ENCODE results near the gene PAXIP1.
"Not testable (repeated sequence)": the region's sequence is repeated elsewhere in the genome, so short reads cannot be mapped to it uniquely, and the experiment has no call there.

The PAXIP1 gene

GRCh38 chr7:155003092-155003375 lies at the start of gene PAXIP1:
Gene PAXIP1 (minus strand): TSS chr7:155003124. CDS start chr7:155002929, 195 bp downstream.
- peak; percentile 47 for DNase-seq (ENCODE audit: low read depth, low spot score)

DNA sequence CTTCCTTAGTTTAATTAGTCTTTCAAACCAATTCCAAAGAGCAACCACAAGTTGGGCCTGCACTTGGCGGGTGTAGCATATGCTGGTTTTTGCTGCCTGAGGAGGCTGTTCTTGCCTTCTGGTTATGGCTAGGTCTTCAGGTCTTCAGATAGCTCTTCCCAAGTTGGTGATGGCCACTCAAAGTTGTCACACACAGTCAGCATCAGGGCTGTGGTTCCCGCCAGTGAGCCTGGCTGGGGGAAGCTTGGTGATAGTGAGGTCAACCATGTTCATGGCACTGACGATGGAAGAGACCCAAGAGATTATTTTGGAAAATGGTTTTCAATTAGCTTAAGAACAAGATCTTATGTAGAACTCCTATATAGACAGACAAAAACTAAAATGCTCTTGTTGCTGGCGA lies 48.4 kb upstream of the PAXIP1 start:
- DNase-seq (ENCODE audit: low read depth, low spot score) = no peak

DNA sequence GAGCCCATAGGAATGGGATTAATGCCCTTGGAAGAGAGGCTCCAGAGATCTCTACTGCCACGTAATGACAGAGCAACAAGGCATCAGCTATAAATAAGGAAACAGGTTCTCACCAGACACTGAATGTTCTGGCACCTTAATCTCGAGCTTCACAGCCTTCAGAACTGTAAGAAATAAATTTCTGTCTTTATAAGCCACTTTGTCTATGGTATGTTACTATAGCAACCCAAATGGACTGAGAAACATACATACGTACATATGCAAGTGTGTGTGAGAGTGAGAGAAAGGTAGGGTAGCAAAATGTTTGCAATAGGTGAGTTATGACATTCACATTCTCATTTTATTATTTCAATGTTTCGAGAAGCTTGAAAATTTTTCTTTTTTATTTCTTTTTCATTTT lies 45.1 kb upstream of the PAXIP1 start:
- no peak for DNase-seq (ENCODE audit: low read depth, low spot score)

DNA sequence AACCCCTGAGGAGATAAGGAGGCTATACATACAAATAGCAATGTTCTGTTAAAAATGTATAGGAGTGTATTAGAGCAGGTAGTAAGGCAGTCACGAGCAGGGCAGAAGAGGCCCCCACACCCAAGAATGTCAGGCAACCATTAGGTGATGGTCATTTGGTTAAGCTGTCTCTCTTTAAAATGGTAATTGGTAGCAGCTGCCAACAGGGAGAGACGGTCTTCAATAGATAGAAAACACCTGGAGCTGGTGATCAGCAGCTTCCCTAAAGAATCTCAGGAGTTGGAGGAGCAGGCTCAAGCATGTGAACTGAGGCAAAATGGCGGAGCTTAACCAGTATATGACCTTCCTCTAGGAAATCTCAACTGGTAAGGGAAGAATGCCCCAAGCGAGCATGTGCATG lies 40.8 kb upstream of the PAXIP1 start:
- DNase-seq (ENCODE audit: low read depth, low spot score) = no peak

DNA sequence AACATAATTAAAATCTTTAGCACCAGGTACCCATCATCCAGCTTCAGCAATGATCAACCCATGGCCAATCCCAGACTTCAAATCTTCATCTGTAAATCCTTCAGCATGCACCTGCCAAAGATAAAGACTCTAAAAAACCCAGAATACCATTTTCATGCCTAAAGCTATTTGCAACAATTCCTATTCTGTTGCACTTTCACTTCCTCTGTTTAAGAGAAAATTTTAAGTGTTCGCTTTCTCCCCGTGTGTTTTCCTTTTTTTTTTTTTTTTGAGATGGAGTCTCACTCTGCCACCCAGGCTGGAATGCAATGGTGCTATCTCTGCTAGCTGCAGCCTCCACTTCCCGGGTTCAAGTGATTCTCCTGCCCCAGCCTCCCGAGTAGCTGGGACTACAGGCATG lies 35.4 kb upstream of the PAXIP1 start:
- DNase-seq (ENCODE audit: low read depth, low spot score) = no peak

- not testable (repeated sequence) for DNase-seq (ENCODE audit: low read depth, low spot score)
Measured at GRCh38 chr7:155034495-155034894, 31.6 kb upstream of the PAXIP1 start.

GRCh38 chr7:155032978-155033377 lies 30.1 kb upstream of the PAXIP1 start:
- no peak for DNase-seq (ENCODE audit: low read depth, low spot score)

- DNase-seq (ENCODE audit: low read depth, low spot score) = no peak
Measured at GRCh38 chr7:155027879-155028278, 25.0 kb upstream of the PAXIP1 start.

DNA sequence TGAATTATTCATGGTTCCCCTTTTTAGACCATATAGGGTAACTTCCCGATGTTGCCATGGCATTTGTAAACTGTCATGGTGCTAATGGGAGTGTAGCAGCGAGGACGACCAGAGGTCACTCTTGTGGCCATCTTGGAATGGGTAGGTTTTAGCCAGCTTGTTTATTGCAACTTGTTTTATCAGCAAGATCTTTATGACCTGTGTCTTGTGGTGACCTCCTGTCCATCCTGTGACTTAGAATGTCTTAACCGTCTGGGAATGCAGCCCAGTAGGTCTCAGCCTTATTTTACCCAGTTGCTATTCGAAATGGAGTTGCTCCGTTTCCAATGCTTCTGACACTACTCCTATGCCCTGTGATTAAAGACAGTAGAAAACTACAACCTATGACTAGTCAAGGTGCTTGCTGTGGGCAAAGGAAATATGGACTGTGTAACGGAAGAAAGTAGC lies 18.8 kb upstream of the PAXIP1 start:
- no peak for DNase-seq (ENCODE audit: low read depth, low spot score)

- no peak for DNase-seq (ENCODE audit: low read depth, low spot score)
Measured at GRCh38 chr7:155020996-155021395, 18.1 kb upstream of the PAXIP1 start.

DNA sequence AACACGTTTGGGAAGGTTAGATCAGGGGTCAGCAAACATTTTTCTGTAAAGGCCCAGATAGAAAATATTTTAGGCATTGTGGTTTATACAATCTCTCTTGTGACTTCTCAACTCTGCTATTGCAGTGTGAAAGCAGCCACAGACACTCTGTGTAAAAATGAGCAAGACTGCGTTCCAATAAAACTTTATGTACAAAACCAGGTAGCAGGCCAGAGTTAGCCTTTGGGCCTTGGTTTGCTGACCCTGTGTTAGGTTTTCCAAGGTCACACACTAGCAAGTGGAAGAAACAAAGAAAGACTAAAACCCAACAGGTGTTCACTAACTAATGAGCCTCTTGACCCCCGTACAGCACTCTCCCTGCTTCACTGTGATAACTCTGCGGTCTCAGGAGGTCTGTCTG lies 14.9 kb upstream of the PAXIP1 start:
- no peak for DNase-seq (ENCODE audit: low read depth, low spot score)

DNA sequence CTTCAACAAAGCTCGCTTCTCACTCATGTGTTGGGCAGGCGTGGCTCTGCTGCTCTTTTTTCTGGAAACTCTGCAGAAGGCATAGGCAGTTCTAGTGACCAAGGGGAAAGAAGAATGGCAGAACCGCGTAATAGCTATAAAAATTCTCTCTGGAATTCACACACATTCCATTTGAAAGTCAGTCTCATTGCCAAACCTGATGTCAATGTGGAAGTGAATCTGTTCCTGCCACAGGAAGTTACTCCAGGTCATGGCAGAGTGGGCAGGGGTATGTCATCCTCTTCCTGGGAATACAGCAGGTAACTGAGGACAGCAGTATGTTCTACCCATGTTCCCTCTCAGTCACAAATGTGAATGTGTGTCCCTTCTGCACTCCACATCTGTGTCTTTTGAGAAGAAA lies 8.2 kb upstream of the PAXIP1 start:
- no peak for DNase-seq (ENCODE audit: low read depth, low spot score)

DNA sequence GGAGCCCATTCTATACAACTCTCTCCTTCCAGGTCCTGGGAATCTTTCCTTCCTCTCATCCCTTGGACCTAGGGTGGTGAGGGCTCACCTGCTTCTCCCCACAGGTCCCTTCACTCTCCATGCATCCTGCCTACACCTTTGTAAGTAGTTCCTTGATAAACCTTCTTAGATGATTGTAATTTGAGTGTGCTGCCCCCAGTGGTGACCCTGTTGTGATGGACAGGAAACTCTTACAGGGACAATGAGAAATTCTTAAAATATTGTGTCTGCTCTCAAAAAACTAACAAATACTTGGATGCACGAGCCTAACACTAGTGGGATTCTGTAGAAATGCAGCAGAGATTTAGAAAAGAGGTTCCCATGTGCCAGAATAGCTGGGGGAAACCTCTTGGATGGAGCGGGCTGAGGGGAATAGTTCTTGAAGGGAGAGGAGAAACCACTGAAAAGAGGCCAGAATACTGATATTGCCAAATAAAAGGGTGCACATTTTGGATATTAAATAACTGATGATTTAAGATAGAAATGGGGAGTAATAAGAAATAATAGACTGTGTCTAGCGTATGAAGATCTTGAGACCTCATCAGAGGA lies 6.7 kb upstream of the PAXIP1 start:
- DNase-seq (ENCODE audit: low read depth, low spot score) = peak; percentile 21

- DNase-seq (ENCODE audit: low read depth, low spot score) = no peak
Measured at GRCh38 chr7:155007947-155008346, 5.0 kb upstream of the PAXIP1 start.

DNA sequence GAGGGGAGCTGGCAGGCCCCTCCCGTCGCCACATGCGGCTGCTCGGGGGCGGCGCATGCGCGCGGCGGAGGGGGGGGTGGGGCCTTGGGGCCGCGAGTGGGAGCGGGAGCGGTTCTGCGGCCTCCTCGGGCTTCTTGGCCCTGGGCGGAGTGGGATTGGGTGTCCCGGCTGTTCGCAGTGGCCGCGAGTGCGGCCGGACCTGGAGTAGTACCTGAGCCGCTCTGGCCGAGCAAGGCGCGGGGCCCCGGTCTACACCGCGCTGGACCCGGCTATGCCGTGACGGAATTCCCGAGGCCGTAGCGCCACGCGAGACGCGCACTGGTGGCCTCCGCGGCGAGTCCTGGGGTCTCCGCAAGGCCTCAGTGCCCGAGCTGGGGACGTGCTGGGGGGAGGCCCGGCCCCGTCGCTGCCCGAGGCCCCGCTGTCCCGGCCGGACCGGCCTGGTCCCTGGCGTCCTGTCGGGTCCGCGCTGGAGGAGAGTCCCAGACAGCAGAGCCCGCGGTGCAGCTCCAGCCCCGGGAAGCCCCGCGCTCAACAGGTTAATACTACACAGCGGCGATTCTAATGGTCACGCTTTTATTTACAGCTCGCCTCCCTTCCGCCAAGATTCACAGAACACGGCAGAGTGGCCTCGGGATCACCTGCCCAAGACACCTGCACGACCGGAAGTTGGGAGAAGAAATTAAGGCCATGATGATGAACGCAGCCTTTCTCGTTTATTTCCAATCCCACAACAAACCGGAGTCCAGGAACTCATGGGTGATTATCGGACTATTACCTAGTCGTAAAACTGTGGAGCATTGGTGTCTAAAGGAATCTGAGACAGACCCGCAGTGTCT lies 671 bp upstream of the PAXIP1 start:
- peak; percentile 76 for DNase-seq (ENCODE audit: low read depth, low spot score)

GRCh38 chr7:155002411-155003091 lies 373 bp downstream of the PAXIP1 start:
- DNase-seq (ENCODE audit: low read depth, low spot score) = no peak

DNA sequence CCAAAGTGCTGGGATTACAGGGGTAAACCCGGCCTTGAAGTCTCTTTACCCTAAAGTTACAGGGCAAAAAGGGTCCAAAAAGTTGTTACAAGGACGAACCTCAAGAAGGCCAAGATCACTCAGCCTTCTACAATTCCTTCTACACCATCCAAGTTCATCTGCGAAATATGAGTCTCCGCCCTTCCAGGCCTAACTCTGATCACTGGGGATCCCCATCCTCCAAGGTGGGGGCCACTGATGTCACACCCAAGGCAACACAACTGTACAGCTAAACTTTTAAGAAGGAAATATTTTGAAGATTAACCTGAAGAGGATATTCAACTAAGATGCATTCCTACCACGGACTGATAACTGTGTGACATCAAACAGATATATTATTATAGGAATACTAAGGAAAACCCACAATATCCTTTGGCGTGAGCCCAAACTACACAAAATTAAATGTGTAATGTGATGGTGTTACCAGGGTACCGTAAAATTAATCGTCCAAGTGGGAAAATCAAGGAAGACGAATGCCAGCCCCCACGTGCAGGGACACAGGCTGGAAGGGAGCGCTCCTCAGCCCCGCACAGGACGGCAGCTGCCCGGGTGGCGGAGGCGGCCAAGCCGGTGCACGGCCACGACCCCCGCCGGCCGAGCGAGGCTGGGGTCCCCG lies 1.0 kb downstream of the PAXIP1 start:
- DNase-seq (ENCODE audit: low read depth, low spot score) = no peak

DNA sequence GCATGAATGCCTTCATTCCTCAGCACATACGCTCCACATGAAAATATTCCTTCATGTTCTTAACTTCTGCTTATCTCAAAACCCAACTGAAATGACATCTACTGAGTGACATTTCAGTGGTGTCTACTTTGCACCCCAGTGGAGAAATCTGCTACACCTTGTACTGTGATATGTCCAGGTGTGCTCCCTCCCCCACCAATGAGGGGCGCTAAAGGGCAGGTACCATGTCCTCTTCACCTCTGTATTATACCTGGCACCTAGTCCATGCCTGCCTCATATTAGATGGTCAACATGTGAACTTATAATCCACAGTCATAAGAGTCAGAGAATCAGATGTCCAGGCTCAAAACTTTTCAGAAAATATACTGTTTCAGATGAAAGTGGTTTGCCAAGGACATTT lies 2.1 kb downstream of the PAXIP1 start:
- DNase-seq (ENCODE audit: low read depth, low spot score) = no peak

GRCh38 chr7:154998481-154998880 lies 4.4 kb downstream of the PAXIP1 start:
- DNase-seq (ENCODE audit: low read depth, low spot score) = no peak

DNA sequence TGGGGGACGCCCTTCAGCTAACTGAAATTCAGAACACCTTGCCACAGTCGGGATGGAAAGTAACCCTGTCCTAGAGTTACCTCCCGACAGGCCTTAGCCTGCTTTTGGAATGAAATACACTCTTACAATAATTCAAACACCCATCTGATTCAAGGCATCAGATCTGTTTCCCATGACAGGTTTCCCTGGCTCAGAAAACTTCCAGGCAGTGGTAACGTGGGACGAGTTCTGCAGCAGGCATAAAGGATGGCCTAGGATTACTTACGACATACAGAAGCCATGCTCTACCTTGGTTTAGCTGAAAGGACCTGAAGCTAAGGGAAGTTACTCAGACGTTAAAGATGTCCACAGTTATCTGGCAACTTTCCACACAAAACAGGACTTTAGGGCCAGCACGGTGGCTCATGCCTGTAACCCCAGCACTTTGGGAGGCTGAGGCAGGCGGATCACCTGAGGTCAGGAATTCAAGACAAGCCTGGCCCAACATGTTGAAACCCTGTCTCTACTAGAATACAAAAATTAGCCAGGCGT lies 5.0 kb downstream of the PAXIP1 start:
- DNase-seq (ENCODE audit: low read depth, low spot score) = no peak

- DNase-seq (ENCODE audit: low read depth, low spot score) = no peak
Measured at GRCh38 chr7:154996756-154997155, 6.2 kb downstream of the PAXIP1 start.

- no peak for DNase-seq (ENCODE audit: low read depth, low spot score)
Measured at GRCh38 chr7:154996101-154996500, 6.8 kb downstream of the PAXIP1 start.

Data from activated CD4-positive, CD25-positive, alpha-beta regulatory T cell treated with anti-CD3 and anti-CD28 coated beads, Interleukin-2, amount 50 U/mL, for 16 hours (primary cell).